Astrocyte (in vitro differentiated cells and primary cell): ENCODE measurements around the gene RANBP17.

Experiments used
- EZH2 ChIP-seq: IDR thresholded peaks from 2 replicates; pipeline ENCODE4 v1.6.1; 2012; ENCODE audit warnings: mild to moderate bottlenecking, low read length, inconsistent platforms; ENCODE audit not compliant: insufficient read depth
- TF ChIP-seq, protein P1 (sequence below): IDR thresholded peaks from 2 replicates; pipeline ENCODE4 v1.5.1; 2011; ENCODE audit warnings: low read depth, mild to moderate bottlenecking, inconsistent platforms, low read length, moderate library complexity; ENCODE audit not compliant: insufficient read depth

DNA sequence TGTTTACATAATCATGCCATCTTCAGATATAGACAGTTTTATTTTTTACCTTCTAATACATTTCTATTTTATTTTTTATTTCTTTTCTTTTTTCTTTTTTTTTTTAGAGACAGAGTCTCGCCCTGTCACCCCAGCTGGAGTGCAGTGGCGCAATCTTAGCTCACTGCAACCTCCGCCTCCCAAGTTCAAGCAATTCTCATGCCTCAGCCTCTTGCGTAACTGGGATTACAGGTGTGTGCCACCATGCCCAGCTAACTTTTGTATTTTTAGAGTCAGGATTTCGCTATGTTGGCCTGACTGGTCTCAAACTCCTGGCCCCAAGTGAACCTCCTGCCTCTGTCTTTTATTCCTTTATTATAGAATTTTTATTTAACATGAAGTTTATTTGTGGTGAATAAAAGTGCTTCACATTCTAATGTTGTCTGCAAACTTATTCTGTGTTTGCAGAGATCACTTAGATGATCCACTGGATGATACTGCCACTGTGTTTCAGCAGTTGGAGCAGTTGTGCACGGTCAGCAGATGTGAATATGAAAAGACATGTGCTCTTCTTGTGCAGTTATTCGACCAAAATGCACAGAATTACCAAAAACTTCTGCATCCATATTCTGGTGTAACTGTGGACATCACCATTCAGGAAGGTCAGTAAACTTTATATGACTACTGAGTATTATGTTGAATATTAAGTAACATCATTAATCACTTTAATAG, 62.2 kb downstream of the RANBP17 start:
- TF ChIP-seq, protein P1, sequence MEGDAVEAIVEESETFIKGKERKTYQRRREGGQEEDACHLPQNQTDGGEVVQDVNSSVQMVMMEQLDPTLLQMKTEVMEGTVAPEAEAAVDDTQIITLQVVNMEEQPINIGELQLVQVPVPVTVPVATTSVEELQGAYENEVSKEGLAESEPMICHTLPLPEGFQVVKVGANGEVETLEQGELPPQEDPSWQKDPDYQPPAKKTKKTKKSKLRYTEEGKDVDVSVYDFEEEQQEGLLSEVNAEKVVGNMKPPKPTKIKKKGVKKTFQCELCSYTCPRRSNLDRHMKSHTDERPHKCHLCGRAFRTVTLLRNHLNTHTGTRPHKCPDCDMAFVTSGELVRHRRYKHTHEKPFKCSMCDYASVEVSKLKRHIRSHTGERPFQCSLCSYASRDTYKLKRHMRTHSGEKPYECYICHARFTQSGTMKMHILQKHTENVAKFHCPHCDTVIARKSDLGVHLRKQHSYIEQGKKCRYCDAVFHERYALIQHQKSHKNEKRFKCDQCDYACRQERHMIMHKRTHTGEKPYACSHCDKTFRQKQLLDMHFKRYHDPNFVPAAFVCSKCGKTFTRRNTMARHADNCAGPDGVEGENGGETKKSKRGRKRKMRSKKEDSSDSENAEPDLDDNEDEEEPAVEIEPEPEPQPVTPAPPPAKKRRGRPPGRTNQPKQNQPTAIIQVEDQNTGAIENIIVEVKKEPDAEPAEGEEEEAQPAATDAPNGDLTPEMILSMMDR, result no peak
- no peak for TF ChIP-seq EZH2
